ENCODE data around the gene CD164. TPM values are rescaled to one million over a fixed set of nuclear protein-coding genes. Genes with fewer than 3 reads are reported as not detected.

CD164 gene
- polyA plus RNA-seq, 3 donors, result 106 to 392 (median 272) TPM

- Histone ChIP-seq H4K20me1 (ENCODE audit: insufficient read depth, low read length) (no peaks in the 10 kb centered on the region), H3K27me3 (ENCODE audit: control insufficient read depth in 2 of 2, insufficient read depth in 2 of 2, low read length in 2 of 2) (no peaks in the 10 kb centered on the region), H3K9me3 (replicated peaks in 1 of 2; ENCODE audit: control insufficient read depth in 1 of 2, insufficient read depth in 1 of 2, low read length in 2 of 2) (no peaks in the 10 kb centered on the region), H3K79me2 (ENCODE audit: insufficient read depth, low read length) (no peaks in the 10 kb centered on the region), H3K36me3 (replicated peaks in 1 of 2; ENCODE audit: control insufficient read depth in 1 of 2, insufficient read depth in 2 of 2, low read length in 2 of 2) (no peaks in the 10 kb centered on the region), H3K27ac (ENCODE audit: low read depth in 1 of 2, low read length in 2 of 2) (no peak overlapping the region), H3K4me2 (replicated peaks; ENCODE audit: extremely low read depth, low read length, poor library complexity, severe bottlenecking) (no peak overlapping the region), H3K4me3 (replicated peaks in 1 of 3; ENCODE audit: low read depth in 2 of 3, low read length in 3 of 3) (no peak overlapping the region), H2AFZ (ENCODE audit: insufficient read depth, low read depth, low read length, poor library complexity, severe bottlenecking) (no peak overlapping the region), H3K4me1 (ENCODE audit: control insufficient read depth in 1 of 2, insufficient read depth in 2 of 2, low read length in 2 of 2) (peaks cover 40 to 41% of the 10 kb centered on the region in 2 donors), H3K9ac (ENCODE audit: insufficient read depth, low read length, poor library complexity, severe bottlenecking) (no peak overlapping the region)
- H3K4me1 Mint-ChIP-seq, result peaks cover 49% of the 10 kb centered on the region
- H3K27me3 Mint-ChIP-seq (ENCODE audit: low read depth in 3 of 3), result no peaks in the 10 kb centered on the region
- TF ChIP-seq CTCF (IDR thresholded peaks at IDR 0.05), result no peak
- H3K9me3 Mint-ChIP-seq, result peaks cover 0 to 4% (median 0%) of the 10 kb centered on the region in 7 donors
- H3K36me3 Mint-ChIP-seq, result no peaks in the 10 kb centered on the region
- no CpG with 5 or more reads among the region's 1 CpG for WGBS (ENCODE audit: insufficient coverage)
- no peak for DNase-seq
- H3K4me3 Mint-ChIP-seq, result no peak overlapping the region
- intact Hi-C loops (cut with micrococcal nuclease), result loop anchor here in 1 of 2 donors (5.0 to 10.0 kb wide), 2 partner anchors 201 to 293 kb away; partner anchors contain the start of genes CEP57L1 and SESN1
- H3K27ac Mint-ChIP-seq, result no peak overlapping the region
These were observed 6.0 kb upstream of the CD164 start for GRCh38 chr6:109388265-109388664.

- no peak for DNase-seq
- no CpG with 5 or more reads among the region's 5 CpGs for WGBS (ENCODE audit: insufficient coverage)
These were observed 1.2 kb upstream of the CD164 start for GRCh38 chr6:109383438-109383940.

More at GRCh38 chr6:109383438-109383940, 1.2 kb upstream of the CD164 start:
- peaks cover 5 to 10% of the 10 kb centered on the region in 2 donors for H3K36me3 ChIP-seq (replicated peaks in 1 of 2; ENCODE audit: control insufficient read depth in 1 of 2, insufficient read depth in 2 of 2, low read length in 2 of 2)
- H3K4me2 ChIP-seq (replicated peaks; ENCODE audit: extremely low read depth, low read length, poor library complexity, severe bottlenecking), result peak overlapping the region; percentile 87
- H3K9ac ChIP-seq (ENCODE audit: insufficient read depth, low read length, poor library complexity, severe bottlenecking), result peak overlapping the region; percentile 97
- no peaks in the 10 kb centered on the region for H3K9me3 ChIP-seq (replicated peaks in 1 of 2; ENCODE audit: control insufficient read depth in 1 of 2, insufficient read depth in 1 of 2, low read length in 2 of 2)
- peaks cover 38% of the 10 kb centered on the region for H3K79me2 ChIP-seq (ENCODE audit: insufficient read depth, low read length)
- H3K27me3 ChIP-seq (ENCODE audit: control insufficient read depth in 2 of 2, insufficient read depth in 2 of 2, low read length in 2 of 2), result no peaks in the 10 kb centered on the region
- peak overlapping the region; percentile 15 for H2AFZ ChIP-seq (ENCODE audit: insufficient read depth, low read depth, low read length, poor library complexity, severe bottlenecking)
- H3K27ac ChIP-seq (ENCODE audit: low read depth in 1 of 2, low read length in 2 of 2), result peak overlapping the region; percentile 99 to 100
- no peaks in the 10 kb centered on the region for H3K9me3 Mint-ChIP-seq
- intact Hi-C loops (cut with micrococcal nuclease), result loop anchor here (2.0 to 10.0 kb wide), 5 partner anchors 74 to 826 kb away; partner anchors contain the start of genes CEP57L1 (in 1 of the 2), MICAL1 (in 1 of the 2) and SESN1 (in 1 of the 2)
- H4K20me1 ChIP-seq (ENCODE audit: insufficient read depth, low read length), result peaks cover 30% of the 10 kb centered on the region
- H3K27ac Mint-ChIP-seq, result peak overlapping the region; percentile 99 to 100 (median 100)
- H3K36me3 Mint-ChIP-seq, result peaks cover 10% of the 10 kb centered on the region in 2 donors
- H3K4me3 Mint-ChIP-seq, result peak overlapping the region; percentile 91 to 95
- H3K4me3 ChIP-seq (replicated peaks in 1 of 3; ENCODE audit: low read depth in 2 of 3, low read length in 3 of 3), result peak overlapping the region; percentile 75 to 99 (median 88)
- H3K4me1 Mint-ChIP-seq, result peaks cover 46% of the 10 kb centered on the region
- H3K4me1 ChIP-seq (ENCODE audit: control insufficient read depth in 1 of 2, insufficient read depth in 2 of 2, low read length in 2 of 2), result peaks cover 39 to 45% of the 10 kb centered on the region in 2 donors
- peak; percentile 74 for TF ChIP-seq CTCF (IDR thresholded peaks at IDR 0.05)
- no peaks in the 10 kb centered on the region for H3K27me3 Mint-ChIP-seq (ENCODE audit: low read depth in 3 of 3)
